GM12891 (cell line): ENCODE results near the gene COL26A1.

Experiments used
- POLR2A ChIP-seq: IDR thresholded peaks from 2 replicates; pipeline ENCODE4 v1.6.1; 2011; ENCODE audit warnings: low read depth, low read length, control low read depth
- POLR2AphosphoS5 ChIP-seq: IDR thresholded peaks from 2 replicates; pipeline ENCODE4 v1.6.1; 2011; ENCODE audit warnings: low read depth, low read length, control low read depth
- POU2F2 ChIP-seq: IDR thresholded peaks from 2 replicates; pipeline ENCODE4 v1.6.1; 2011; ENCODE audit warnings: low read depth, mild to moderate bottlenecking, control low read depth, low read length, moderate library complexity
- TAF1 ChIP-seq: IDR thresholded peaks from 2 replicates; pipeline ENCODE4 v1.6.1; 2011; ENCODE audit warnings: low read depth, low read length, control low read depth

DNA sequence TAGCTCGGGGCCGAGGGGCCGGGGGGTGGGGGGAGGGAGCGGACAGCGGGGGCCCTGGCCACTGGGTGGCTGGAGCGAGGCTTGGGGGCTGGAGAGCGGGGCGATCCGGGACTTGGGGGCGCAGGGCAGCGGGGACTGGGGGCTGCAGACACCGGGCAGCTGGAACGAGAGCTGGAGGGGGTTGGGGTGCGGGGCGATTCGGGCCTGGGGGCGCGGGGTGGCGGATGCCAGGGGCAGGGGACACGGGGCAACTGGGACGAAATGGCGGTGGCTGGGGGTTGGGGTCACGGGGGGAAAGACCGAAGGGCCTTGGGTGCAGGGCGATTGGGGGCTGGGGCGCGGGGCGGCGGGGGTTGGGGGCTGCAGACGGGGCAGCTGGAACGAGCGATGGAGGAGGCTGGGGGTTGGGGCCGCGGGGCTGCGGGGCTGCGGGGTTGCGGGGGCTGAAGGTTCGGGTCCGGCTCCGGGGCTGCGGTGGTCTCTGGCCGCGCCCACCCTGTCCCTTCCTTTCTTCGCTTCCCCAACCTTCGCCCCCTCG lies 590 bp downstream of the COL26A1 start:
- TF ChIP-seq POLR2A (no peak), TAF1 (no peak), POLR2AphosphoS5 (no peak), POU2F2 (no peak)
